DMS53 treated with DMSO at 0.1 percent for 48 hours (cell line): Measurements from ENCODE around the gene GPR61.
A peak's percentile ranks its signal among the peaks of the same experiment; 100 is the strongest.

Source experiments
- DNase-seq: peaks from one replicate; lab custom pipeline; 2025; ENCODE audit not compliant: unreplicated experiment; lab: John Stamatoyannopoulos, UW

Gene GPR61, protein sequence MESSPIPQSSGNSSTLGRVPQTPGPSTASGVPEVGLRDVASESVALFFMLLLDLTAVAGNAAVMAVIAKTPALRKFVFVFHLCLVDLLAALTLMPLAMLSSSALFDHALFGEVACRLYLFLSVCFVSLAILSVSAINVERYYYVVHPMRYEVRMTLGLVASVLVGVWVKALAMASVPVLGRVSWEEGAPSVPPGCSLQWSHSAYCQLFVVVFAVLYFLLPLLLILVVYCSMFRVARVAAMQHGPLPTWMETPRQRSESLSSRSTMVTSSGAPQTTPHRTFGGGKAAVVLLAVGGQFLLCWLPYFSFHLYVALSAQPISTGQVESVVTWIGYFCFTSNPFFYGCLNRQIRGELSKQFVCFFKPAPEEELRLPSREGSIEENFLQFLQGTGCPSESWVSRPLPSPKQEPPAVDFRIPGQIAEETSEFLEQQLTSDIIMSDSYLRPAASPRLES

DNA sequence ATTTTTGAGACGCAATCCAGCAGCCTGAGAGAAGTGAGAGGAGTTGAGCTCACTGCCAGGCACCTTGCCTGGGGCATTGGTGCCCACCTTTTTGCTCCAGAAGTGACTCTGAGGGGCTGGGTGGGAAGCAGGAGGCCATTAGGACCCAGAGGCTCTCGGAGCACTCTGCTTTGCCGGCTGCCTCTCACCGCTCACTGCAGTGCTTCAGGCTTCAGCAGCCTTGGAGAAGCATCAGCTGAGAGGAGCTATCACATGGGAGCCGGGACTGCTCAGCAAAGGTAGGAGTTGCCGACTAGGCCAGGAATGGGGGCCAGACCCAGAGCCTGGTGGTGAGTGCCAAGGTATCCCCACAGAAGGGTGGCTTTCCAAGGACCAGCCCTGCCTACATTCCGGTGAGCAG is at the start of gene GPR61:
Gene GPR61, plus strand, starts transcription at position 197 of the 400 bp plus-strand sequence. CDS start 3,151 bp downstream, outside the sequence.
- no peak for DNase-seq

DNA sequence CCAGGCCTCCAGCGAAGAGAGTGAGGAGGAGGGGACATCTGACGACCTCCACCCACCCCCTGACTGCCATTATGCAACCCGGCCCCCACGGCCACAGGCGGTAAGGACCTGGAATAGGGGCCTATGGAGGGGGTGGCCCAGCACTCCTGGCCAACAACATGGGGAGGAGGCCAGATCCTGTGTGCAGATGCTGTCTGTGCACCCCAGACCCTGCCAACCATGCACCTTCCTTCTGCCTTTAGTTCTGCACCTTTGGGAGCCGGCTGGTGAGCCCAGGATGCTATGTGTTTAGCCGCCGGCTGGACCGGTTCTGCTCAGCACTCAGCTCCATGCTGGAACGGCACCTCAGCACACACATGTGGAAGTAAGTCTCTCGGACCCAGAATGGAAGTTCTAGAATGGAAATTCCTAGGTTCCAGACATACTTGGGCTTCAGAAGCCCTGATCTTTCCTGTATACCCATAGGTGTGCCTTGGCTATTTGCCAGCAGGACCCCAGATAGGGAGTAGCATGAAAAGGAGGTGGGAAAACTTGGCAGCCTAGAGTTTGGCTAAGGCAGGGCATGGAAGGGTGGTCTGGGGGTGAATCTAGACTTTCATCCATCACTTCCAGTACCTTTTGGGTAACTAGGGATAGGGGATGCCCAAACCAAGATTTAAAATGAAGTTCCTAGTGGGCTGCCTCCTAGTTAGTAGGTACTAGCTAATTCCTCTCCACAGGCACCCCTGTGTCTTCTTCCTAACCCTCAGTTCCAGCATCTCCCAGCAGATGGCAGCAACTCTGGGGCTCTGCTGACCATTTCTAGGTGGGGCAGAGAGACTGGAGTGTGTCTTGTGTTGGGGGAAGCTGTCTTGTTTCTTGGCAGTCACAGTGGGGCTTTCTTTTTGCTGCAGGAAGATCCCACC is 49.4 kb upstream of the GPR61 start:
- DNase-seq, result peak; percentile 36

DNA sequence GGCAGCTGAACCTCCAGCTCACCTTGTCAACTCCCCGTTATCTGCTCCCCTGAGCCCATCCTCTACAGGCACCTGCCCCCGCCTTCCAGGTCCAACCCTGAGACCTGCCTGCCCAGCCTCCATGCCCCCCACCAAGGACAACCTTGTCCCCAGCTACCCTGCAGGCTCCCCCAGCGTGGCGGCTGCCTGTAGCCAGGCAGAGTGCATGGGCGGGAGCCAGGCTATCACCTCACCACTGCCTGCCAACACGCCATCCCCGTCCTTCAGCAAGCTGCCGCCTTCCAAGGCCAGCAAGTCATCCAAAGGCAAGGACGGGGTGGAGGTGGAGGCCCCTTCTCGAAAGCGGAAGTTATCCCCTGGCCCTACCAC is 48.8 kb upstream of the GPR61 start:
- no peak for DNase-seq

DNA sequence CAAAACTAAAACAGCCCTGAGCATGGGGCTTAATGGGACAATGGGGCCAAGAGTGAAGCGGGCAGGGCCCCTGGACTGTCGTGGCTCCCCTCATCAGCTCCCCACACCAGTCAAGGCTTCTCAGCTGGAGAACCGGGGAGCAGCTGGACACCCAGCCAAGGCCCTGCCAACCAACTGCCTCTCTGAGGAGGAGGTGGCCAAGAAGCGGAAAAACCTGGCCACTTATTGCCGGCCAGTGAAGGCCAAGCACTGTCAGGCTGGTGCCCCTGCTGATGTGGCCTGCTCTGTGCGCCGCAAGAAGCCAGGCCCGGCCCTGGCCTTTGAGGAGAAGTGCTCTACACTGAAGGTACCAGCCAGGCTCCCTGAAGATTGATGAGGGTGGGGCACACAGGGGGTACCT is 48.3 kb upstream of the GPR61 start:
- DNase-seq, result no peak

DNA sequence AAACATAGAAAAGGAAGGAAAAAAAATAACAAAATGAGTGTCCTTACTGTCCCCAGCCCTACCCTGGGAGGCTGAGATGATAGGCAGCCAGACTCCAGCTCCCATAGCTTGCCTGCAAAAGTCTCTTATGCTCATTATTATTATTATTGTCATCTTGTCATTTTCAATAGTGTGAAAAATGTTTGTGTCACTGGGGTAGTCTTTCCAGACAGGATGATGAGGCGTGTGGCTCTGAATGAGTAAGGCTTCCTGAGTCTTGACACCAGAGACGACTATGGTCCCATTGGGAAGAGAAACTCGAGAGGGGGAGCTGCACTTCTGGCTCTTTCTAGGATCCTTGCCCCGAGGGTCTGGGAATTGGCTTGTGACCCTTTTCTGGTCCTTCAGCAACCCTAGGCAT is 46.9 kb upstream of the GPR61 start:
- no peak for DNase-seq

DNA sequence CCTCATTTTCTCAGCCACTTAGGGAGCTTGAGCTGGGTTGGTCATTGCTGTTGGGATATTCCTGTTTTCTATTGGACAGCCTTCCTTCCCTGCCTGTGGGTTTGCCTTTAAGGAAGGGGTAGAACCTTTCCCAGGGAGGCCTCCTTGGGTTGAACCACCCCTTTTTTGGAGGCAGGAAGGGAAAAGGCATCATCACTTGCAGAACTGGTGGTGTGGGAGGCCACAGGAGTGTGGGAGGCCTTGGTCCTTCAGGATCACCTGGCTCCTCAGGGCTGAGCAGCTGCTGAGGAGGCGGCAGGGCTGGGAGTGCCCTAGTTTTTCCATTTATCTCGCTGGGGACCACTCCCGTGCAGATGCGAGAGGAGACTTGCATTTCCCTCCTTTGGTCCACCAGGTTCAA is 46.4 kb upstream of the GPR61 start:
- DNase-seq, result no peak

DNA sequence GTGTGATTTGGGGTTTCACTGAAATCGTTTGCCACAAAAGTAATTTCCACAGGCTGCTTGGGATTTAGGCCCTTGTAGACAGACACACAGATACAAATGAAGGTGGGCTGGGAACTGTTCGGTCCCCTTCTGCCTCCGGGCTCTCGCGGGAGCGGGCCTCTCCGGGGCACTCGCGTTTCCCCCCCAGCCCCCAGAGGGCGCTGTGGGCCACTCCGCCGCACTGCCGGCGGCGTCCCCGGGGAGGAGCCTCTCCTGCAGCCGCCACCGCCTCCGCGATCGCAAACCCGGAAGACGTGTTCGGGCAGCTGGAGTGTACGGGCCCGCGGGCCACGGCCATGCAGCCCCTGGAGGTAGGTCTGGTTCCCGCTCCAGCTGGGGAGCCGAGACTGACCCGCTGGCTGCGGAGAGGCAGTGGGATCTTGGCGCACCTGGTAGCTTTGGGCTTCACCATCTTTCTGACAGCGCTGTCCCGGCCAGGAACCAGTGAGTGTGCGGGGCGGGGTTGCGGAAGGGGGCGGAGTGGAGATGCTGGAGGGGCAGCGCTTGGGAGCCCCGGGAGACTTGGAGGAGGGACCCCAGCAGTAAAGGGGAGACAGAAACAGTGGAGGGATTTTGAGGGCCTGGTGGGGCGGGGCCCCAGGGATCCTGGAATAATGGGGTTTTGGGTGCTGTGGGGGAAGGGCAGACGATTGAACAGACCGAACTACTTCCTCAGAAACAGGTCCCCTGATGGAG is 45.7 kb upstream of the GPR61 start, which contains the start of gene CYB561D1:
Gene CYB561D1, plus strand, starts transcription at position 290 of the 735 bp plus-strand sequence. Its CDS starts 46 bp downstream, at position 336.
- peak; percentile 85 for DNase-seq

DNA sequence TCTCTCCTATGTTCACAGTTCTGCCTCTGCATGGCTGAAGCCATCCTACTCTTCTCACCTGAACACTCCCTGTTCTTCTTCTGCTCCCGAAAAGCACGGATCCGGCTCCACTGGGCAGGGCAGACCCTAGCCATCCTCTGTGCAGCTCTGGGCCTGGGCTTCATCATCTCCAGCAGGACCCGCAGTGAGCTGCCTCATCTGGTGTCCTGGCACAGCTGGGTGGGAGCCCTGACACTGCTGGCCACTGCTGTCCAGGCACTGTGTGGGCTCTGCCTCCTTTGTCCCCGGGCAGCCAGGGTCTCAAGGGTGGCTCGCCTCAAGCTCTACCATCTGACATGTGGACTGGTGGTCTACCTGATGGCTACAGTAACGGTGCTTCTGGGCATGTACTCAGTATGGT is 43.9 kb upstream of the GPR61 start:
- DNase-seq, result no peak

DNA sequence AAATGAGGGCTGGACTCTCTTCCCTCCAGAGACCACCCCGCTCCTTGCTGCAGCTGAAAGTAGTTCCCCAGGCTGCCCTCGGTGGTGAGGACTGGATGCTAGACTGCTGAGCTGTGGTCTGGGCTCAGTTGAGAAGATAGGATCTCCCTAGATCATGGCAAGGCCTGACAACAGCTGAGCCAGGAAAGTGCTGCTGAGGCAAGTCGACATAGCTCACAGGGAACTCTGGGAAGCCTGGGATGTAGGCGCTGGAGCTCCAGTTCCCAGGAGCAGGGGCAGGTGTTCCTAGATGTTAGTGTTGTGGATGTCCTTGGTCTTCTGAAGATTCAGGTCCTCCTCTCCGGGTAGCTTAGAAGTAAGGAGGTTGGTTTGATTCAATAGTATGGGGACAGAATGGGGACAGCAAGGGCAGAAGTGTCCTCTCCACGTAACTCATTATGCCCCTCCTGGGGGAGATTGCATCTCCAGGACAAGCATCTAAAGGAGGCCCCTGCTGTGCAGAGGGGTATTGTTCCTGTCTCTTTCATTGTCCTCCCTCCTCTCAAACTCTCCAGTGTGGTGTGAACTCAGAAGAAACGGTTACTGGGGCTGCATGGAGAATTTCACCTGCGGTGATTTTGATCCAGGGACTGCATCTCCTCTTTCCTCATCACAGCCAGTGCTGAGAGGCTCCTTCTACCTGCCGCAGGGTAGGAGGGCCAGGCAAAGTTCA is 42.1 kb upstream of the GPR61 start:
- DNase-seq, result no peak

DNA sequence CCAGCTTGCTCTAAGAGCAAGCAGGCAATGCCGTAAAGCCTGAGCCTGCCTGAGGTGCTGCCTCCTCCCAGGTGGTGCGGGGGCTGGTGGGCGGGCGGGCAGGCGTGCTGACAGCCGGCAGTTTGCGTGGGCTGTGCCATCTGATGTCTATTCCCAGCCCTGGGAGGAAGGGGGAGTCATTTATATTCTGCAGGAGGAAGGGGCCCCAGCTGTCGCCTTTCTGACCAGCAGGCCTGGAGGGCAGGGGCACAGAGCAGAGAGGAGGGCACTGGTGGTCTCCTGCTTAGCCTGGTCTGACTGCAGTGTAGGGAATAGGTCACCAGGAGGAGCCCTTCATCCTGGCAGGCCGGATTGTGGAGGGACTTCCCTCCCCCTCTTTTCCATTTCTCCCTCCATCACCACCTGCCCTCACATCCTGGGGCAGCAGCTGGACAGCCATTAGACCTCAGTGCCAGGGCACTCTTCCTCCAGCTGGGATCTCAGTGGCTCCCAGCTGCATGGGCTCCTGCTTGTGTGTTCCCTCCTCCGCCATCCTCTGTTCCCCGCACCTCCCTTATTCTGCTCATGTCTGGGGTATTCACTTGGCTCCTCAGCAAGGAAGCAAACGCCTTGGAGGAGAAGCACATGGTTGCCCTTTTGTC is 41.4 kb upstream of the GPR61 start:
- peak; percentile 52 for DNase-seq

DNA sequence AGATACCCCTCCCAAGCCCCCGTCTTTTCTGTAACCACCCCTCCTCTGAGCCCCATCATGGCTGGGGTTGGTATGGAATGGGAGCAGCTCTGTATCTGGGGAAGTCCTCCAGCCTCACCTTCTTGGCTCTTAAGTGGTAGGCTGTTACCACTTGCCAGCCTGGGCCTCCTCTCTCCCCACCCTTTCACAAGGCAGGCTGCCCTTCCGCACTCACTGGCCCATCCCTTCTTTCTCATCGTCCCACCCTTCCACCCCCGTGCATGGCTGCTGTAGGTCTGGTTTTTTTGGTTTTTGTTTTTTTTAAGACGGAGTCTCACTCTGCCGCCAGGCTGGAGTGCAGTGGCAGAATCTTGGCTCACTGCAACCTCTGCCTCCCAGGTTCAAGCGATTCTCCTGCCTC is 40.6 kb upstream of the GPR61 start:
- DNase-seq, result no peak

DNA sequence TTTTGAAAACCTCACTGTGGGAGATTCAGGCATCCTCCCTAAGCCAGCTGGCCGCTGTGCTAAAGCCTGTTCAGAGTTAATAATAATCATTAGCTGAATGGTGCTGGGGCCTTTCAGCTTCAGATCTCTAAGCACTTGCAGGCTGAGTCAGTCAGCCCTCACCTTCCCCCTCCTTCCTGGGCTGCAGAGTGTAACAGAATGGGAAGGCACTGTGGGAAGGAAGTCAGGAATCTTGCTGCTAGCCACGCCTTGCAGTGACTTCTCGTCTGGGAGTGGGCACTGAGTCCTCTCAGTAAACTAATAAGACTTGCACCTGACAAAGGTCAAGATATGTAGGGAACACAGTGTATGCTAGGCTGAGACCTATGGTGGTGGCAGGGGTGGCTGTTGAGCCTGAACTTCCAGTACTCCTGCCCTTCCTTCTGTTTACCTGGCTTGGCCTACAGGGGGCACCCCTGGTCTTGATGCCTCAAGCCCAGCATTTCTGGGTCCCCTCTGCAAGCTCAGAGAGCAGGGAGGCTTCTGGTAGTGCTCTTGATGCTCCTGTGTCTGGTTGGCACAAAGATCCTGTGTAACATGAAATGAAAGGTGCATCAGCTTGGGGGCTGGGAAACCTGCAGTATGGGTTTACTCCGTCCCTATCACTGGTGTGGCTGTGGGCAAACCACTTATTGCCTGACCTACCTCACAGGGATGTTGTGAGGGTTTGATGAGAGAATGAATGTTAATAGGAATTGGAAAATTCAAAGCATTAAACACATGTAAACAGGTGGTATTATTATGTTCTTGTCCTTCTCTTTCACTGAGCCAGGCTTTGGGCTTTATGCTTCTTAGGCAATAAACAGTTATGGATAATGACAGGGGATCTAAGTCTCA is 39.8 kb upstream of the GPR61 start:
- no peak for DNase-seq

DNA sequence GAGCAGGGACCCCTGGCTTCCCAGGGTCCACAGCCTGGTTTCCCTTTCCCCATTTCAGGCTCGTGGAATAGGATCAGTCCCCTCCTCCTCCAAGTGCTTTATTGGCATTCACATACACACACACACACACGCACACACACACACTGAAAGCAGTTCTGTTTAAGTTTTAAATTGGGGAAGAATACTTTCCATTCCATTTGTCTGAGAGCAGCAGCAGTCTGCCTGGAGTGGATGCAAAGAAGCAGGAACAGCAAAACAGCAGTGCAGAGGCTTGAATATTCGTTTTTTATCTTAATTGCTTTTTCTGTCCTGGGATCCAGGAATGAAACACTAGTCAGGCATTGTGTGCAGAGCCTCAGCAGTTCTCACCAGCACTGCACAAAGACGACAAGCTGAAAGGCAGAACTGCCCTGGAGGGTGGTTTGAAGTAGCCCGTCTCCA is 38.7 kb upstream of the GPR61 start:
- no peak for DNase-seq

DNA sequence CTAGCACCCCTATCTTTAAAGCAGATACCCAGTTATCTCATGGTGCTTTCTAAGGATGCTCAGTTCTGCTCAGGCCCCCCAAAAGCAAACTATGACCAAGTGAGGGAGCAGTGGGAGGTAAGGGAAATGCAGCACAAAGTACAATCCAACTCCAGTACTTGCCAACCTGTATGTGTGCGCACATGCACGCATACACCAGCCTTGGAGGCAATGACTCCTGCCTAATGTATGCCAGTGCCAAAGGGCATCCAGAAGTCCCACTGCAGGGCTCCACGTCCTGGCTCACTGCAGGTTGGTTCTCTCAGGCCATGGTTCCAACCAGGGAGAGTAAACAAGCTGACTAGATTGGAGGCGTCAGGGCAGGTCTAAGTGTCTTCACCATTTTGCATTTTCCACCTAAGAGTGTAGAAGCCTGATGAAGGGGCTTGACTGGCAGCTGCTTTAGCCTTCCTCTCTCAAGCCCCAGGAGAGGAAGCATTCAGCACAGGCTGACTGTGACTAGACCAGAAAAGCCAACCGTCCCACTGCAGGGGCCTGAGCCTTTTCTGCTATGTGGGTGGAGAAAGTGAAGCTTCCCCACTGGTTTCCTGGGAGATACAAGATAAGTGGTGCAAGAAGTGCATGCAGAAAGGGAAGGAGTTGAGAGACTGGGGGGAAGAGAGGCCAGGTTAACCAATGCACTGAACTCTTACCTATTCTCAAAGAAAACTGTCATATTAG is 37.9 kb upstream of the GPR61 start:
- no peak for DNase-seq

DNA sequence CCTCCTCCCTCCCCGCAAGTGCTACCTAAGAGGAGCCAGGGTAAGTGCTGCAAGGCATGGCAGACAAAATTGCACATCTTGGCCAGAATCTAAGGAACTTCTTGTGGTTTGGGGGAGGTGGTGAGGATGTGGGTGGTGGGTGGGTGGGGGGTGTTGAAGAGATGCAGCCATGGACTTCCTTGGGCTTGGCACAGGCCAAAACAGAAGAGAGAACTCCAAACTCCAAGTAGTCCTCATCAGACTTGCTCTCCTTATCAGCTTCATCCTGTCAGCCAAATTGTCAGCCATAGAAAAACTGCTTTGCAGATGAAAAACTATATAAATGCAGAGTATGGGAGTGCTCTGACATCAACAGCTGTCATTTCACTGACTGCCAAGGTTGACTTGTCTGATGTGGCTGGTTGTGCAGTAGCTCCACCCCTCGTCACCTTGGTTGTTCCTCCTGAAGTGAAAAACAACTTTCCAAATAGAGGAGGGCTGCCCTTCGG is 37.3 kb upstream of the GPR61 start:
- DNase-seq, result no peak

DNA sequence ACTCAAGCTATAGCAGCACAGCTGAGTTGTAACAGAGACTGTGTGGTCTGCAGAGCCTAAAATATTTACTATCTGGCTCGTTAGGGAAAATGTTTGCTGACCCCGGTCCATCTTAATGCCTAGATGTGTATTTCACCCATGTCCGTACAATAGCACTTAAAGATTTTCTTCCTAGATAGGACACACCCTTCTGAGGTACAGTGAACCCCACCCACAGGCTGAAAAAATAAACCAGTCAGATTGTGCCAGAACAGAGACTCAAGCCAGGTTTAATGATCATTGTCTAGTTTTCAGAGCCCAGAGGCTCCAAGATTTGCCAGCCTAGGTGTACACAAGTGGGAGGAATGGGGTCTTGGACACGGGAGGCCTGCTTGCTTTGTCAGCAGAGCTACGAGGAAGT is 35.7 kb upstream of the GPR61 start:
- DNase-seq, result no peak

DNA sequence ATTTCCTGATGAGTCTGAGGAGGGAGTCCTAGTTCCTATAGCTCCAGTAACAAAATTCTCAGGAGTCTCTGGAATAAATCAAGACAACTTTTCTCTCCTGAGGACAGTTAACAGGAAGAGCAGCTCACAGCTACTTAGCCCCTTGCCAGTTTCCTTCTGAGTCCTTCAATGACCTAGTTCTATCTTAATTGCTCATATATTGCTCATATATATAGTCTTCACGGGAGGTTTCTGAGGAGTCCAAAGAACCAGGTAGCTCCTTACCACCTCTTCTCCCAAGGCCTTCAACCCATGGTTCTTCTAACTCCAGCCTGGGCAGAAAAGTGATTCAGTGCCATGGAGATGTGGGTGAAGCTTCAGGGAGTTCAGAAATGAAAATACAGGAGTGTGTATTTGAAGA is 34.7 kb upstream of the GPR61 start:
- DNase-seq, result no peak
